Retinal pigment epithelial cell (primary cell): Measurements from ENCODE around the gene EPB41.

Experiments used
- DNase-seq: peaks from one replicate; pipeline ENCODE4 v3.0.0-alpha.2; 2010; ENCODE audit warnings: low read depth
- H3K4me3 ChIP-seq: 2 replicates; pipeline ENCODE4 v1.5.1; 2011; ENCODE audit warnings: mild to moderate bottlenecking, low read length, control low read depth, moderate library complexity
- TF ChIP-seq, protein P1 (sequence below): conservative IDR thresholded peaks from 2 replicates; pipeline ENCODE4 v1.5.1; 2011; ENCODE audit warnings: low read depth, low read length, control low read depth, inconsistent platforms

Gene EPB41

DNA sequence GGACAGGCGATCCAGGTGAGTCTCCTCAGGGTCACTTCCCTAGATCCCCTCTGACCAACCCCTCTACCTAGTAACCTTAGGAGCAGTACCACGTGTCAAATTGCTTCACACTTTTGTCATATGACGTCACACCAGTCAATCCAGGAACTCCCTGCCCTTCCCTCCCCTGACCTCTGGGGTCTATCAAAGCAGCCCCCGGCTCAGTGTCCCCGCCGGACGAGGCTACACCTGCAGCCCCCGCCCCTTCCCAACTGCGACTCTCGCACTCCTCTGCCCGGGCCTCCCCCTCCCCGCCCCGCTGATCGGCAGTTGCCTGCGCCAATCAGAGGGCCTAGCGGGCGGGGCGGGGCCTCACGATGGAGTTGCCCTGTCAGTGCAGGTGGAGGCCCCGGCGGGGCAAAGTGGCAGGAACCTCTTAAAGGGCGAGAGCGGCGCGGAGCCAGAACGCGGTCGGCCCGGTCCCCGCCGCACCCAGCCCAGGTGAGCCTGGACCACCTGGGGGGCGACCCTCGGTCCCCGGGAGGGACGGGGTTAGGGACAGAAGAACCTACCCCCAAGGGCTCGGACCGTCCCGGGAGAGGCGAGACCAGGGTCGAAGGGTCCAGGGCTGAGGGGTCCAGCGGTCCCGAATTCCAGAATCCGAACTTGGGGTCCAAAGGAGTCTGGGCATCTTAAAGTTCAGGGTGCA is 27.5 kb upstream of the EPB41 start:
- DNase-seq: no peak
- peak overlapping the region; percentile 94 for H3K4me3 ChIP-seq
- TF ChIP-seq, protein P1, sequence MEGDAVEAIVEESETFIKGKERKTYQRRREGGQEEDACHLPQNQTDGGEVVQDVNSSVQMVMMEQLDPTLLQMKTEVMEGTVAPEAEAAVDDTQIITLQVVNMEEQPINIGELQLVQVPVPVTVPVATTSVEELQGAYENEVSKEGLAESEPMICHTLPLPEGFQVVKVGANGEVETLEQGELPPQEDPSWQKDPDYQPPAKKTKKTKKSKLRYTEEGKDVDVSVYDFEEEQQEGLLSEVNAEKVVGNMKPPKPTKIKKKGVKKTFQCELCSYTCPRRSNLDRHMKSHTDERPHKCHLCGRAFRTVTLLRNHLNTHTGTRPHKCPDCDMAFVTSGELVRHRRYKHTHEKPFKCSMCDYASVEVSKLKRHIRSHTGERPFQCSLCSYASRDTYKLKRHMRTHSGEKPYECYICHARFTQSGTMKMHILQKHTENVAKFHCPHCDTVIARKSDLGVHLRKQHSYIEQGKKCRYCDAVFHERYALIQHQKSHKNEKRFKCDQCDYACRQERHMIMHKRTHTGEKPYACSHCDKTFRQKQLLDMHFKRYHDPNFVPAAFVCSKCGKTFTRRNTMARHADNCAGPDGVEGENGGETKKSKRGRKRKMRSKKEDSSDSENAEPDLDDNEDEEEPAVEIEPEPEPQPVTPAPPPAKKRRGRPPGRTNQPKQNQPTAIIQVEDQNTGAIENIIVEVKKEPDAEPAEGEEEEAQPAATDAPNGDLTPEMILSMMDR: no peak

DNA sequence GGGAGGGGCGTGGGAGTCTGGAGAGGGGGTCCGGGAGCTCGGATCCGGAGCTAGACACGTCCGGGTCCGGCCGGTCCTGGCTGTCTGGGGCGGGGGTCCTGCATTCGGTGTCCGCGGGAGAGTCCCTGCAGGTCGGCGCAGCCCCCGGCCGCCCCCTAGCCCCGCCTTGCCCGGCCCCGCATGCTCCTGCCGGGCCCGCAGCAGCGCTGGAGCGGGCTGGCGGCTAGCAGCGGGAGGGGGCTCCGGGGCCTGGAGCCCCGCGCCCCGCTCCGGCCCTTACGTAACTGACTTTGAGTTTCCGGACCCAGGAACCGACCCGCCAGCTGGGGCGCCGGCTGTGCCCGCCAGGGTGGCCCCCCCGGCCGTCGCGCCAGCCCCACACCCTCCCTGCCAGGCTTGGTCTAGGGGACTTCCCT is 26.9 kb upstream of the EPB41 start:
- TF ChIP-seq, protein P1: no peak
- H3K4me3 ChIP-seq: peak overlapping the region; percentile 94
- DNase-seq: no peak

DNA sequence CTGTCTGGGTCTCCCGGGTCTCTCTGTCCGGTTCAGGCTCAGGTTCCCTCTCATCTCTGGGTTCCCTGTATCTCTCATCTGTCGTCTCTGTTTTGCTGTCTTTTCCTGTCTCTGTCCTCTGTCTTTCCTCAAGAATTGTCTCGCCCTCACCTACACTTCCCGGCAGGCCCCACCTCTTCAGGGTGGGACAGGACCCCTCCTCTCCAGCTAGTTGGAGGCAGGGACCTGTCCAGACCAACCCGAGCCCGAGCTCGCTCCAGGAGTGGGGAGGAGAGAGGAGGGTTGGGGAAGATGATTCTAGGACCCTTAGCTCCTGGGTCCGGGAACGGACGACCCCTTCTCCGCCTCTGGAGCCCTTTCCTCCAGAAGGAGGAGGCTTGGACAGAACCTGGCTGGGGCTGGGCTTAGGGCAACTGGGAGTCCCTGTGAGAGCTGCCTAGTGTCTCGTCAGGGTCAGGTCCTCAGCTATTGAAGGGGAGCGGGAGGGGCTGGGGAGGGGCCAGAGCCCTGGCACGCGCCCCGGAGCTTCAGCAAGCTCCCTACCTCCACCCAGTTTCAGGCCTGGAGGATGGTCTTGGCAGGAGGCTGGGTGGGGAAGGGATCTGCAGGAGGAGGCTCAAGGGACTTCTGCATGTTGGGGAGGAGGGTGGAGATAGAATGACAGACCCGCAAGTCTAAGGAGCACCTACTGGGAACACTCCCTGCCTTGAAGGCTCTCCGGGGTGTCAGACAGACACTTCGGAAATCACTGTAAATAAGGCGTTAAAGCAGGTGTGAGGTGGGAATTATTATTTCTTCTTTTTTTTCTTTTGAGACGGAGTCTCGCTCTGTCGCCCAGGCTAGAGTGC is 26.3 kb upstream of the EPB41 start:
- DNase-seq: no peak
- TF ChIP-seq, protein P1: no peak
- H3K4me3 ChIP-seq: peak overlapping the region; percentile 94

DNA sequence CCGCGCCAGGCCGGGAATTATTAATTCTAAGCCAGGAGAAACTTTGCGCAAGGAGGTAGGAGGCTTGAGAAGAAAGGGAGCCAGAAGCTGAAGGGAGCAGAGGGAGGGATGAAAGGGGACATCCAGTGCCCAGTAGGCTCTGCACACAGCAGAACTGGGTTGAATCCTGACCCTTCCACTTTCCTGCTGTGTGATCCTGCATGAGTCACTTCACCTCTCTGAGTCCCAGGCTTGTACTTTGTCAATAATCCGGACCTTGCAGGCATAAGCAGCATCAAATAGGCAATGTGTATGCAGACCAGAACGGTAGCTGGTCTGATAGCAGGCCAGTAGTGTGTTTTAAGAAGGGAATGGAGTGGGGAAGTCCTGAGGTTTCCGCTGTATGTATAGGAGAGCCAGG is 25.5 kb upstream of the EPB41 start:
- TF ChIP-seq, protein P1: no peak
- DNase-seq: no peak
- no peak overlapping the region for H3K4me3 ChIP-seq

DNA sequence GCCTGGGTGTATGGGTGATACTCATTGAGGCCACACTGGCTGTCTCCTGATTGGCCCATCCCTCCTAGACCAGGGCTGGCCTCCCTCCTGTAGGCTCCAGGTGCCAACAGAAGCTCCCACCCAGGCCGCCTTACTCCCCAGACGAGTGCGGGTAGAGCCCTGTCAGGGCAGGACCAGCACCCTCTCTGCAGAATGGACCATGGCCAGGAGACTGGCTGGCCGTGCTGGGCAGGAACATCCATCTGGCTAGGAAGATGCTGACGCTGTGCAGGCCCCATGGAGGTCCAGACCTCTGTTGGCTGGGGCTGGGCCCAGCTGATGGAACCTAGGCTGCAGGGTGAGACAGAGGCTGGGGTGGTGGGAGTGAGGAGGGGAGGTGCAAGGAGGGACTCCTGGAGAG is 25.0 kb upstream of the EPB41 start:
- no peak overlapping the region for H3K4me3 ChIP-seq
- no peak for DNase-seq
- TF ChIP-seq, protein P1: no peak

DNA sequence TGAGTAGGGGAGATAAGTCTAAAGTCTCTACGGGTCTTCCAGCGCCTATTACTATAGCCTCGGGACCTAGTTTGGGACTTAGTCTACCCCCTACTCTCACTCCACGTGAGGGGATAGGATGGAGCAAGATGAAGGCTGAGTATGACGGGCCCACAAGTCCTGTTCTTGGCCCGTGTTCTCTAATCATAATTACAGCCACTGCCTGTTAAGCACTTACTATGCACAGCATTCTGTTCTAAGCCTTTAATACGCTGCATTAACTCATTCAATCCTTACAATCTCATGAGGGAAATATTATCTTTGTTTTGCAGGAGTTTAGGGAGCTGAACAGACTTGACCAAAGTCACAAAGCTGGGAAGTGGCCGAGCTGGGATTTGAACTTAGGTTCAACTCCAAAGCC is 23.9 kb upstream of the EPB41 start:
- H3K4me3 ChIP-seq: no peak overlapping the region
- TF ChIP-seq, protein P1: no peak
- DNase-seq: no peak

DNA sequence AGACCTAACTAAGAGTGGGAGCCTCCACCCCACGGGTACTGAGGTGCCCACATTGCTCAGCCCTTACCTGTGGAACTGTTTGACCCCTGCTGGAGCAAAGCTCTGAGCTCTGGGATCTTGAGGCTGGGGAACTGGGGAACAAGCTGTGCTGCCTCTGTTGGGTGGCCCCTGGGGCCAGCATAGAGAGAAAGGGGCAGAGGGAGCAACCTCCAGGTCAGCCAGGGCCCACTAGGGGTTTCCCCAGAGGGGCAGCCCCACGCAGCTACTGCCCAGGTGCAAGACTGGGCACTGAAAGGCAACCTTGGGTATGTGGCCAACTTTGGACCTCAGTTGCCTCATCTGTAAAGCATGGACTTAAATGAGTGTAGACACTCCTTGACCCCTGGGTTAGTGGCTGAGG is 23.5 kb upstream of the EPB41 start:
- DNase-seq: no peak
- TF ChIP-seq, protein P1: no peak
- no peak overlapping the region for H3K4me3 ChIP-seq
